ENCODE data around the gene C3orf18.

Gene C3orf18

DNA sequence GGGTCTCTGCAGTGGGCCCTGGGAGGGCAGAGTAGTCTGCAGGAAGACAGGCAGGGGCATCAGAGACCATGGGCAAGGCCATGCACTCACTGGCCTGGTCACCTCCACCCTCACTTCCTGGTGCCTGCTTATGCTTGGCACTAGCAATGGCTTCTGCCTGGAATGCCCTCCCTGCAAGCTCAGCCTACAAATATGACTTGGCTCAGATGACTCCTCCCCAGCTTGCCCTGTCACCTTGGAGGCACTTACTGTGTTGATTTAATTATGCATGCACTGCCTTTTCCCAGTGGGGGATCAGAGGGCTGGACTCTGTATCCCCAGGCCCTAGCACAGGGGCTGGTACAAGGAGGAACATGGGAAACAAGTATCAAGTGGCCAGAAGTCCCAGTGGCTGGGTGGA is 7.8 kb downstream of the C3orf18 start:
- CTCF ChIA-PET: interaction anchor here (0.7 to 1.9 kb wide), 3 partner anchors 9 to 17 kb away, joined by 3 to 7 read pairs (median 7); no protein-coding TSS in a partner anchor
- H3K36me3 ChIP-seq (ENCODE audit: control insufficient read depth in 2 of 2, insufficient read depth in 1 of 2, low read length in 2 of 2): no peaks in the 10 kb centered on the region
- H3K4me3 ChIP-seq (ENCODE audit: low read depth, low read length): no peak overlapping the region
- POLR2A ChIA-PET: interaction anchor here (1.2 to 1.8 kb wide), 2 partner anchors 9 to 52 kb away, joined by 3 to 6 read pairs; partner anchors contain the start of gene HEMK1
- H3K27ac ChIP-seq (ENCODE audit: extremely low read depth, low read depth, low read length): no peak overlapping the region
- no peak for TF ChIP-seq ZNF155 (tag by site-specific recombination; IDR thresholded peaks at IDR 0.05)
- TF ChIP-seq GLIS1 (tag by site-specific recombination; IDR thresholded peaks at IDR 0.05): peak; percentile 73
- H3K9me3 ChIP-seq (ENCODE audit: control insufficient read depth, insufficient read depth, low read depth, low read length): no peaks in the 10 kb centered on the region
- H3K4me1 ChIP-seq (ENCODE audit: control insufficient read depth, insufficient read depth, low read length): no peaks in the 10 kb centered on the region

GRCh38 chr3:50557915-50558314 is 9.6 kb downstream of the C3orf18 start:
- H3K9me3 ChIP-seq (ENCODE audit: control insufficient read depth, insufficient read depth, low read depth, low read length): no peaks in the 10 kb centered on the region
- CTCF ChIA-PET: interaction anchor here (0.6 kb wide), 1 partner anchor 208 kb away, joined by 3 read pairs; the partner anchor contains the start of genes CYB561D2 and NPRL2
- H3K27ac ChIP-seq (ENCODE audit: extremely low read depth, low read depth, low read length): no peak overlapping the region
- no peak overlapping the region for H3K4me3 ChIP-seq (ENCODE audit: low read depth, low read length)
- TF ChIP-seq OSR2 (tag by site-specific recombination; IDR thresholded peaks at IDR 0.05) (no peak), ZNF280C (tag by site-specific recombination; IDR thresholded peaks at IDR 0.05) (no peak), HOXD13 (CRISPR knock-in tag; IDR thresholded peaks at IDR 0.05; ENCODE audit: borderline replicate concordance) (no peak), ZNF777 (tag by site-specific recombination; IDR thresholded peaks at IDR 0.05; ENCODE audit: borderline replicate concordance) (no peak), ZNF596 (tag by site-specific recombination; IDR thresholded peaks at IDR 0.05) (no peak), ZNF175 (tag by site-specific recombination; IDR thresholded peaks at IDR 0.05) (no peak), TRIM28 (IDR thresholded peaks at IDR 0.05; ENCODE audit: borderline replicate concordance, low read length) (no peak), TCF7L2 (IDR thresholded peaks at IDR 0.05; ENCODE audit: borderline replicate concordance, low read depth, low read length) (no peak), ZBTB26 (tag by site-specific recombination; optimal IDR thresholded peaks at IDR 0.05) (no peak)
- TF ChIP-seq, protein P1, sequence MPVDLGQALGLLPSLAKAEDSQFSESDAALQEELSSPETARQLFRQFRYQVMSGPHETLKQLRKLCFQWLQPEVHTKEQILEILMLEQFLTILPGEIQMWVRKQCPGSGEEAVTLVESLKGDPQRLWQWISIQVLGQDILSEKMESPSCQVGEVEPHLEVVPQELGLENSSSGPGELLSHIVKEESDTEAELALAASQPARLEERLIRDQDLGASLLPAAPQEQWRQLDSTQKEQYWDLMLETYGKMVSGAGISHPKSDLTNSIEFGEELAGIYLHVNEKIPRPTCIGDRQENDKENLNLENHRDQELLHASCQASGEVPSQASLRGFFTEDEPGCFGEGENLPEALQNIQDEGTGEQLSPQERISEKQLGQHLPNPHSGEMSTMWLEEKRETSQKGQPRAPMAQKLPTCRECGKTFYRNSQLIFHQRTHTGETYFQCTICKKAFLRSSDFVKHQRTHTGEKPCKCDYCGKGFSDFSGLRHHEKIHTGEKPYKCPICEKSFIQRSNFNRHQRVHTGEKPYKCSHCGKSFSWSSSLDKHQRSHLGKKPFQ (tag by site-specific recombination; IDR thresholded peaks at IDR 0.05): no peak
- H3K36me3 ChIP-seq (ENCODE audit: control insufficient read depth in 2 of 2, insufficient read depth in 1 of 2, low read length in 2 of 2): no peaks in the 10 kb centered on the region
- no peaks in the 10 kb centered on the region for H3K4me1 ChIP-seq (ENCODE audit: control insufficient read depth, insufficient read depth, low read length)
- POLR2A ChIA-PET: interaction anchor here (0.9 kb wide), 1 partner anchor 11 kb away, joined by 4 read pairs; the partner anchor contains the start of gene HEMK1

- Histone ChIP-seq H3K9me3 (ENCODE audit: control insufficient read depth, insufficient read depth, low read depth, low read length) (no peaks in the 10 kb centered on the region), H3K4me3 (ENCODE audit: low read depth, low read length) (no peak overlapping the region), H3K36me3 (ENCODE audit: control insufficient read depth in 2 of 2, insufficient read depth in 1 of 2, low read length in 2 of 2) (no peaks in the 10 kb centered on the region), H3K4me1 (ENCODE audit: control insufficient read depth, insufficient read depth, low read length) (no peaks in the 10 kb centered on the region), H3K27ac (ENCODE audit: extremely low read depth, low read depth, low read length) (no peak overlapping the region)
- CTCF ChIA-PET: interaction anchor here (0.9 to 4.2 kb wide), 3 partner anchors 14 to 119 kb away, joined by 3 to 15 read pairs (median 3); no protein-coding TSS in a partner anchor
- POLR2A ChIA-PET: interaction anchor here (0.9 kb wide), 1 partner anchor 12 kb away, joined by 4 read pairs; the partner anchor contains the start of gene HEMK1
- no peak for TF ChIP-seq ZNF48 (tag by site-specific recombination; IDR thresholded peaks at IDR 0.05)
- no peak for TF ChIP-seq GFI1B (tag by site-specific recombination; IDR thresholded peaks at IDR 0.05)
- no peak for TF ChIP-seq ZIC2 (tag by site-specific recombination; IDR thresholded peaks at IDR 0.05)
- TF ChIP-seq, protein P2, sequence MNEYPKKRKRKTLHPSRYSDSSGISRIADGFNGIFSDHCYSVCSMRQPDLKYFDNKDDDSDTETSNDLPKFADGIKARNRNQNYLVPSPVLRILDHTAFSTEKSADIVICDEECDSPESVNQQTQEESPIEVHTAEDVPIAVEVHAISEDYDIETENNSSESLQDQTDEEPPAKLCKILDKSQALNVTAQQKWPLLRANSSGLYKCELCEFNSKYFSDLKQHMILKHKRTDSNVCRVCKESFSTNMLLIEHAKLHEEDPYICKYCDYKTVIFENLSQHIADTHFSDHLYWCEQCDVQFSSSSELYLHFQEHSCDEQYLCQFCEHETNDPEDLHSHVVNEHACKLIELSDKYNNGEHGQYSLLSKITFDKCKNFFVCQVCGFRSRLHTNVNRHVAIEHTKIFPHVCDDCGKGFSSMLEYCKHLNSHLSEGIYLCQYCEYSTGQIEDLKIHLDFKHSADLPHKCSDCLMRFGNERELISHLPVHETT (tag by site-specific recombination; IDR thresholded peaks at IDR 0.05): no peak
- no peak for TF ChIP-seq ZNF19 (tag by site-specific recombination; IDR thresholded peaks at IDR 0.05; ENCODE audit: low read depth)
- no peak for TF ChIP-seq ZNF146 (tag by site-specific recombination; IDR thresholded peaks at IDR 0.05)
- TF ChIP-seq, protein P3, sequence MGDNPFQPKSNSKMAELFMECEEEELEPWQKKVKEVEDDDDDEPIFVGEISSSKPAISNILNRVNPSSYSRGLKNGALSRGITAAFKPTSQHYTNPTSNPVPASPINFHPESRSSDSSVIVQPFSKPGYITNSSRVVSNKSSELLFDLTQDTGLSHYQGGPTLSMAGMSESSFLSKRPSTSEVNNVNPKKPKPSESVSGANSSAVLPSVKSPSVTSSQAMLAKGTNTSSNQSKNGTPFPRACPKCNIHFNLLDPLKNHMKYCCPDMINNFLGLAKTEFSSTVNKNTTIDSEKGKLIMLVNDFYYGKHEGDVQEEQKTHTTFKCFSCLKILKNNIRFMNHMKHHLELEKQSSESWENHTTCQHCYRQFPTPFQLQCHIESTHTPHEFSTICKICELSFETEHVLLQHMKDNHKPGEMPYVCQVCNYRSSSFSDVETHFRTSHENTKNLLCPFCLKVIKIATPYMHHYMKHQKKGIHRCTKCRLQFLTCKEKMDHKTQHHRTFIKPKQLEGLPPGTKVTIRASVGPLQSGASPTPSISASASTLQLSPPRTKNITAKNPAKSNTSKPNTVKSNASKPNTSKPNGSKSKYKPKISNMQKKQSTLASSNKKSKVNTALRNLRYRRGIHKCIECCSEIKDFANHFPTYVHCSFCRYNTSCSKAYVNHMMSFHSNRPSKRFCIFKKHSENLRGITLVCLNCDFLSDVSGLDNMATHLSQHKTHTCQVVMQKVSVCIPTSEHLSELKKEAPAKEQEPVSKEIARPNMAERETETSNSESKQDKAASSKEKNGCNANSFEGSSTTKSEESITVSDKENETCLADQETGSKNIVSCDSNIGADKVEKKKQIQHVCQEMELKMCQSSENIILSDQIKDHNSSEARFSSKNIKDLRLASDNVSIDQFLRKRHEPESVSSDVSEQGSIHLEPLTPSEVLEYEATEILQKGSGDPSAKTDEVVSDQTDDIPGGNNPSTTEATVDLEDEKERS (tag by site-specific recombination; IDR thresholded peaks at IDR 0.05): no peak
Measured at GRCh38 chr3:50557106-50557505, 10.4 kb downstream of the C3orf18 start.

All from HEK293 (cell line).